HG02973 (cell line): ENCODE data around the gene TRPM1.

Source experiments
- ATAC-seq: cut with Tn5 transposase; IDR thresholded peaks from one replicate; pipeline ENCODE4 v1.9.1; 2021; ENCODE audit warnings: moderate library complexity; ENCODE audit not compliant: unreplicated experiment

The TRPM1 gene

DNA sequence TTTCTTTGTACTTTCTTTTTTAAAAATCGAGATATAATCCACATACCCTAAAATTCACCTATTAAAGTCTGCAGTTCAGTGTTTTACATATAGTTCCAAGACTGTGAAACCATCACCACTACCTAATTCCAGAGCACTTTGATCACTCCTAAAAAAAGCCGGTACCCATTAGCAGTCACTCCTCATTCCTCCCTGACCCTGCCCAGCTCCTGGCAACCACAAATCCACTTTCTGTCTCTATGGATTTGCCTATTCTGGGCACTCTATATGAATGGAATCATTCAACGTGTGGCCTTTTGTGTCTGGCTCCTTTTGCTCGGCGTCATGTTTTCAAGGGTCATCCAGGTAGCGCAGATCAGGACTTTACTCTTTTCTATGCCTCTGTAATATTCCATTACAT, 17.3 kb downstream of the TRPM1 start:
- no peak for ATAC-seq

DNA sequence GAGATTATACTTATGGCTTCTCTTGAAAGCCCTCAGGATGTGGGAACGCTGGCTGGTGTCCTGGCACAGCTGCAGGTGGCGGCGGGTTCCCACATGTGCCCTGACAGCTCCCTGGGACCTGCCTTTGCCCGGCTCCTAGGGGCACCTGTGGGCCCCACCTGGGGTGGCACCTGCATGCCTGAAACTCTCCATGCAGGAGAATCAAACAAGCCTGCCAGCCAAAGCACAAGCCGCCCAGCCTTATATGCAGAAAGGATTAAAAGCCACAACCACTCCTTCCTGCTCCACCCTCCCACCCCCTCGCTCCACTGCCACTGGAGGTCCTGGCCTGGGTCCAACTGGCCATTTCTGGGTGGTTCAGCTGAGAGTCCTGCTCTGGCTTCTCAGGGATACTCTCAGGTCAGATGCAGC, 18.1 kb downstream of the TRPM1 start:
- ATAC-seq, result no peak

GRCh38 chr15:31082771-31083369, 18.7 kb downstream of the TRPM1 start:
- ATAC-seq, result no peak

GRCh38 chr15:31081588-31082250, 19.8 kb downstream of the TRPM1 start:
- no peak for ATAC-seq

DNA sequence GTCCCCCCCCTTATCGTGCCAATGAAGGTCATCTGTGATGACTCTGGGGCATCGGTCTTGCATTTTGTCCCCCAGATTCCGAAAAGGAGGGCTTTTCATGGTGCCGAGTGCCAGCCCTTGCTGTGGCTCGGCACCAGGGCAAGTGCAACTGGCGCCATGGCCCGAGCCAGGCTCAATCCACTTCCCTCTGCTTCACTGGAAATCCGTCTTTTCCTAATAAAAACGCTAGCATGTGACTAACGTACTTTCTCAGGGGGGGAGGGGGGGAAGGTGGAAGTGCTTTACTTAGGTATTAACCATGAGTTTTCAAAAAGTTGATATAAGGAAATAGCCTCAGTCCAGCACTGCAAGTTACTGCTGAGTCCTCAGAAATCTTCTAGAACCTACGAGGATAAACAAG, 20.5 kb downstream of the TRPM1 start:
- ATAC-seq, result no peak

DNA sequence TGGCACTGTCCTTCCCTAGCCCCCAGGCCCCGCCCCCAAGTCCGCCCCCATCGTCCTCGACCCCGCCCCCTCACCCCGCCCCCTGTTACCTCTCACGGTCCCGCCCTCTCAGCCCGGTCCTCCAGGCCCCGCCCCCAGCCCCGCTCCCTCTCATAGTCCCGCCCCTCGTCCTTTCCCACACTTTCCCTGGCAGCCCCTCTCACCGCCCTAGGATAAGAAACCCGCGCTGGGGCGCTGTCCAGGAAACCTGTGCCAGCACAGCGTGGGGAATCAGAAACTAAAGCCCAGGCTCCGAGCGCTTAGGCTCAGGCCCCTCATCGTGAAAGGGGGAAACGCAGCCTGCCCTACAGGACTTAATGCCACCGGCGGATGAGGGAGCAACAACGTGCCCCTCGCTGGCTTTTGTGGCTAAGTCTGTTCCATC, 20.9 kb downstream of the TRPM1 start:
- ATAC-seq, result no peak

DNA sequence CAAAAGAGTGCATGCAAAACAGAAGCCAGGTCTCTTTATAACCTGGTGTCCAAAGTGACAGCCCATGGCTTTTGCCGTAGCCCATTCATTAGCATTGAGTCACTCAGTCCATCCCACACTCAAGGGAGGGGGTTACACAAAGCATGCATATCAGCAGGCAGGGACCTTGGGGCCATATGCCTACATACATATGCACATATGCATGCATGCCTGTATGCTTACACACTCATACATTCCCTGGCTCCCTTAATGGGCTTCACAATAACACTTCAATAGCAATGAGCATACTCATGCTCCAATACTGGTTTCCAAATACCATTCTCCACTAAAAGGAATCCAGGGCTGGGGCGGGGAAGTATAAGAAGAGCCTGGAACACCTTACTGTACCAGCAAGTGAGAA, 22.0 kb downstream of the TRPM1 start:
- no peak for ATAC-seq

GRCh38 chr15:31078471-31078870, 23.1 kb downstream of the TRPM1 start:
- no peak for ATAC-seq

- no peak for ATAC-seq
Measured at GRCh38 chr15:31077941-31078340, 23.6 kb downstream of the TRPM1 start.

- ATAC-seq, result no peak
Measured at GRCh38 chr15:31077181-31077580, 24.3 kb downstream of the TRPM1 start.

DNA sequence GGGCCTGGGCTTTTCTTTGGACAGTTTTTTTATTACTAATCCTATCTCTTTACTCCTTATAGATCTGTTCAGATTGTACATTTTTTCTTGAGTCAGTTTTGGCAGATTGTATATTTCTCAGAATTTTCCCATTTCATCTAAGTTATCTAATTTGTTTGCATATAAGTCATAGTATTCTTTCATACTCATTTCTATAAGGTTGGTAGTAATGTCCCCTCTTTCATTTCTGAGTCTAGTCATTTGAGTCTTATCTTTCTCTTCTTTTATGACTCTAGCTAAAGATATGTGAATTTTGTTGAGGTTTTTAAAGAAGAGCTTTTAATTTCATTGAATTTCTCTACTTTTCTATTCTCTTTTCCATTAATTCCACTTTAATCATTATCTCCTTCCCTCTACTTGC, 27.2 kb downstream of the TRPM1 start:
- no peak for ATAC-seq

- no peak for ATAC-seq
Measured at GRCh38 chr15:31070867-31071266, 30.7 kb downstream of the TRPM1 start.

DNA sequence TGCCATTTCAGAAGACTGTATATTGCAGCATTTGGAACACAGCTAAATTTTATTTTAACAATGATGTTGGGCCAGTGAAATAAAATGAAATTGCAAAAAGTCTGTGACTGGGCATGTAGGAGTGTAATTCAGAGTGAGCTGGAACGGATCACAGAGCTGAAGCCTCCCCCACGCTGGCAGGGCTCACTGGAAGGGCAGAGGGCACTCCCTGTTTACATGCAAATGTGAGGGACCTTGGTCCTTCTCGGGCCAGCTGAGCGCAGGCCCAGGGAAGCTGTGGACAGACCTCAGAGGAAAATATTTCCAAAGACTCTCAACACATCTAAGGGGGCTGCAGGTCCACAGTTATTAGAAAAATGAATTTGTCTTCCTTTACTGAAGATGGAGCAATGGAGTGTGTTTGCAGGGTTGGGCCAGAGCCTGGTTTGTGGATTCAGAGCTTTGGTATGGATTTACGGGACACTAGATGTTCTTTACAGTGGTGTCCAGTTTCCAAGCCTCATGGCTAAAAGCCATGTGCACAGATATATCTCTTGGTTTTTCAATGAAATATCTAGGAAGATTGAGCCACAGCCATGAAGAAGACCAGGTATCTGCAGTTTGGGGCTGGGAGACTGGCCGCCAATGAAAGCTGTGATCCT, 32.0 kb downstream of the TRPM1 start:
- no peak for ATAC-seq

- ATAC-seq, result no peak
Measured at GRCh38 chr15:31067890-31068603, 33.5 kb downstream of the TRPM1 start.

- no peak for ATAC-seq
Measured at GRCh38 chr15:31065824-31066223, 35.7 kb downstream of the TRPM1 start.

- no peak for ATAC-seq
Measured at GRCh38 chr15:31062911-31063310, 38.6 kb downstream of the TRPM1 start.

DNA sequence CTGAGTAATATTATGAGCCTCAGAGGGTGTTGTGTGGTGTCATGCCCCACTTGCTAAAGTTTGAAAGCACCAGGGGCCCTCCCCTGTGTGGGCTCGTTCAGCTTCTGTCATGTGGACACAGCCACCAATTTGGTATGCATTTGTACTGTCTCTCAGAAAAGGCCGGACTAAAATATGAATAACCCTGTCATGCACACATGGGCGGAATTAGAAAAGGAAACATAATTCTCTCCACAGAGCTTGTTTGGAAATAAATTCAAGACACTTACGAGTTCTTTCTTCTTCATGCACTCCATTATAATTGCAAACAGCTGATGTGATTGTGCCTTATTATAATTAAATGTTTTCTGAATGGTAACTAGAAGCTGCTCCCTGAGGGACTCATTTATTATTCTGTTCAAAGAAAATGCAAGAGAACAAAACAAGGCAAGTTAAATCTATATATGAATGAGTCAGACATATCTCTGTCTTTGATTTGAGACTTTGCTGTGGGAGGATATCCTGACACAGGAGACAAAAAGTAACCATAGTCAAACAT, 39.1 kb downstream of the TRPM1 start:
- ATAC-seq, result no peak

GRCh38 chr15:31060429-31061140, 40.9 kb downstream of the TRPM1 start:
- ATAC-seq, result no peak

- ATAC-seq, result no peak
Measured at GRCh38 chr15:31058236-31058962, 43.1 kb downstream of the TRPM1 start.

DNA sequence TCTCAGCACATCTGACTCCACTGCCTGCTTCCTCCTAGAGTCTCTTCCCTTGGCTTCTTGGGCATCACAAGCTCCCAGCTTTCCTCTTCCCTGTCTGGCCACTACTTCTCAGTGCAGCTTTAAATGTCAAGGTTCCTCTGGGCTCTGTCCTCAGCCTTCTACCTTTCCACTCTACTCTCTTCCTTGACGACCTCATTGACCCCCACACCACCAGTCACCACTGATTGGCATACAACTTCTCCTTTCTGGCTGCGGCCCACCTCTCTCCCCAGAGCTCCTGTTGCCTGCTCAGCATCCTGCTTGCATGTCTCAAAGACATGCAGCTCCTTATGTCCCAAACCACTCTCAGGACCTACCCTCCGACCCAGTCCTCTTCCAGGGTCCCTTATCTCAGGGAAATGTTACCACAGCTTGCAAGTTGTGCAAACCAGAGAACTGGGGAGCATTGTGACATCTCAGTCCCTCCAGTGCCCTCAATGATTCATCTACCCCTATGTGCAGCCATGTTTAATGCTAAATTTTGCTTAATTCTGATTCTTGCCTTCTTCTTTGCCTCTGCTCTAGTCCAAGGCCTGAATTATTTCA, 49.9 kb downstream of the TRPM1 start:
- no peak for ATAC-seq
